SK-N-SH (cell line): ENCODE results near the gene FAM177B. TPM values are rescaled to one million over a fixed set of nuclear protein-coding genes. Genes with fewer than 3 reads are reported as not detected.

Experiments used
- CTCF ChIA-PET: fragments of 300-600, 350-600 bp; formaldehyde crosslinking; extraction: SDS; loops from one replicate; lab custom pipeline; 2021; lab: Yijun Ruan, JAX
- POLR2A ChIA-PET: fragments of 350-600 bp; sonication (Branson Sonifier 250); formaldehyde crosslinking; extraction: SDS; loops from one replicate; lab custom pipeline; 2020; ENCODE audit warnings: antibody characterized with exemption, inconsistent platforms; lab: Yijun Ruan, JAX
- DNase-seq: peaks from one replicate; pipeline ENCODE4 v3.0.0; 2012
- H2AFZ ChIP-seq: fragments of 200-600 bp; sonication (generic); 2 replicates; pipeline ENCODE4 v1.8.1; 2016; ENCODE audit warnings: antibody characterized with exemption, mild to moderate bottlenecking, low read depth
- H3F3A ChIP-seq: fragments of 200-600 bp; sonication (generic); replicated peaks from 2 replicates; pipeline ENCODE3; 2016; ENCODE audit warnings: antibody characterized with exemption, mild to moderate bottlenecking; ENCODE audit not compliant: insufficient read depth
- H3K27ac ChIP-seq, 2 experiments: fragments of 200-500 bp in 1 of 2; fragments of 200-600 bp in 1 of 2; sonication (Bioruptor generic) in 1 of 2; sonication (generic), shearing (Covaris generic) in 1 of 2; 2 replicates each; pipeline versions ENCODE4 v1.5.1 to v1.6.1; 2014 to 2016; ENCODE audit warnings: low read depth in 2 of 2, inconsistent platforms in 1 of 2, low read length in 1 of 2, mild to moderate bottlenecking in 1 of 2, mixed read lengths in 1 of 2
- H3K27me3 ChIP-seq: fragments of 200-600 bp; sonication (generic), shearing (Covaris generic); 2 replicates; pipeline ENCODE4 v1.6.1; 2016; ENCODE audit warnings: mixed run types; ENCODE audit not compliant: insufficient read depth
- H3K36me3 ChIP-seq, 2 experiments: fragments of 200-500 bp in 1 of 2; fragments of 200-600 bp in 1 of 2; sonication (Bioruptor generic) in 1 of 2; sonication (generic) in 1 of 2; replicated peaks in 1 of 2; 2 replicates each; pipeline versions ENCODE3 to v1.5.1; 2014 to 2016; ENCODE audit warnings: low read length in 1 of 2, mild to moderate bottlenecking in 1 of 2; ENCODE audit not compliant: insufficient read depth in 2 of 2, control insufficient read depth in 1 of 2
- H3K4me1 ChIP-seq, 2 experiments: fragments of 200-500 bp in 1 of 2; fragments of 200-600 bp in 1 of 2; sonication (Bioruptor generic) in 1 of 2; sonication (generic), shearing (Covaris generic) in 1 of 2; 2 replicates each; pipeline versions ENCODE4 v1.5.1 to v1.6.1; 2014 to 2016; ENCODE audit warnings: low read depth in 1 of 2, low read length in 1 of 2, mixed run types in 1 of 2; ENCODE audit not compliant: insufficient read depth in 2 of 2, control insufficient read depth in 1 of 2
- H3K4me2 ChIP-seq: fragments of 200-600 bp; sonication (generic), shearing (Covaris generic); 2 replicates; pipeline ENCODE4 v1.6.1; 2017; ENCODE audit warnings: mixed run types
- H3K4me3 ChIP-seq, 2 experiments: fragments of 200-500 bp in 1 of 2; fragments of 200-600 bp in 1 of 2; sonication (Bioruptor generic) in 1 of 2; sonication (generic), shearing (Covaris generic) in 1 of 2; 2 replicates each; pipeline versions ENCODE4 v1.5.1 to v1.8.1; 2014 to 2016; ENCODE audit warnings: low read depth in 2 of 2, inconsistent platforms in 1 of 2, low read length in 1 of 2, mild to moderate bottlenecking in 1 of 2, mixed read lengths in 1 of 2, moderate library complexity in 1 of 2
- H3K79me2 ChIP-seq: fragments of 200-600 bp; sonication (generic); 2 replicates; pipeline ENCODE4 v1.8.1; 2017; ENCODE audit warnings: mild to moderate bottlenecking; ENCODE audit not compliant: insufficient read depth
- H3K9ac ChIP-seq: fragments of 200-600 bp; sonication (generic); 2 replicates; pipeline ENCODE4 v1.6.1; 2017; ENCODE audit warnings: mixed run types
- H3K9me2 ChIP-seq: fragments of 200-600 bp; sonication (generic); 2 replicates; pipeline ENCODE4 v1.6.1; 2017; ENCODE audit warnings: mixed run types
- H3K9me3 ChIP-seq: fragments of 200-600 bp; sonication (generic); 2 replicates; pipeline ENCODE4 v1.6.1; 2017; ENCODE audit warnings: mixed run types, mild to moderate bottlenecking, moderate library complexity
- H4K20me1 ChIP-seq: fragments of 200-600 bp; sonication (generic); 2 replicates; pipeline ENCODE4 v1.6.1; 2017; ENCODE audit warnings: mild to moderate bottlenecking, mixed run types; ENCODE audit not compliant: insufficient read depth
- ELF1 ChIP-seq: IDR thresholded peaks from 2 replicates; pipeline ENCODE4 v1.4.0; 2012
- EP300 ChIP-seq, 2 experiments: IDR thresholded peaks; 2 replicates each; pipeline versions ENCODE4 v1.4.0 to v1.6.1; 2012; ENCODE audit warnings: borderline replicate concordance in 1 of 2, low read depth in 1 of 2, low read length in 1 of 2
- FOSL2 ChIP-seq: IDR thresholded peaks from 2 replicates; pipeline ENCODE4 v1.4.0; 2012; ENCODE audit warnings: low read depth, mild to moderate bottlenecking, moderate library complexity, borderline replicate concordance
- FOXJ3 ChIP-seq: sonication (generic); formaldehyde crosslinking; IDR thresholded peaks from 2 replicates; pipeline ENCODE4 v1.5.1; 2020; ENCODE audit warnings: mild to moderate bottlenecking, missing genetic modification reagents
- JUND ChIP-seq: IDR thresholded peaks from 2 replicates; pipeline ENCODE4 v1.4.0; 2012
- MXI1 ChIP-seq: IDR thresholded peaks from 2 replicates; pipeline ENCODE4 v1.6.1; 2012; ENCODE audit warnings: mild to moderate bottlenecking, low read depth, low read length, improper control_type of control experiment
- NFIC ChIP-seq: IDR thresholded peaks from 2 replicates; pipeline ENCODE4 v1.4.0; 2012; ENCODE audit warnings: borderline replicate concordance
- NRF1 ChIP-seq: IDR thresholded peaks from 2 replicates; pipeline ENCODE4 v1.6.1; 2012; ENCODE audit warnings: low read depth, mild to moderate bottlenecking, low read length
- POLR2AphosphoS5 ChIP-seq: IDR thresholded peaks from 2 replicates; pipeline ENCODE4 v1.6.1; 2012; ENCODE audit warnings: low read depth, low read length
- RCOR1 ChIP-seq: fragments of 150-350 bp; IDR thresholded peaks from 2 replicates; pipeline ENCODE4 v1.6.1; 2017; ENCODE audit warnings: antibody characterized with exemption, low read length
- RFX5 ChIP-seq: IDR thresholded peaks from 2 replicates; pipeline ENCODE4 v1.6.1; 2012; ENCODE audit warnings: mild to moderate bottlenecking, improper control_type of control experiment, low read length
- RXRA ChIP-seq: IDR thresholded peaks from 2 replicates; pipeline ENCODE4 v1.4.0; 2012; ENCODE audit warnings: low read depth, mild to moderate bottlenecking, borderline replicate concordance
- TAF1 ChIP-seq: IDR thresholded peaks from 2 replicates; pipeline ENCODE4 v1.6.1; 2012; ENCODE audit warnings: low read depth, mild to moderate bottlenecking, low read length, moderate library complexity, borderline replicate concordance
- TEAD4 ChIP-seq: IDR thresholded peaks from 2 replicates; pipeline ENCODE4 v1.4.0; 2012; ENCODE audit warnings: mild to moderate bottlenecking, borderline replicate concordance; ENCODE audit not compliant: insufficient read depth
- YY1 ChIP-seq: IDR thresholded peaks from 2 replicates; pipeline ENCODE4 v1.4.0; 2012; ENCODE audit warnings: low read depth, mild to moderate bottlenecking
- WGBS: methylation state at CpG from one replicate; pipeline ENCODE4 v1.1.6; 2017; ENCODE audit warnings: low lambda C conversion rate; 5-methylcytosine and 5-hydroxymethylcytosine counted together
- polyA plus RNA-seq, 3 experiments: library from polyadenylated mRNA; depleted of rRNA; stranded (reverse); fragments of >200 nt; gene quantifications; 2 replicates each; pipeline ENCODE4 v1.2.3, GENCODE V29; 2012
- TF ChIP-seq, protein P1 (sequence below): IDR thresholded peaks from 2 replicates; pipeline ENCODE4 v1.6.1; 2012; ENCODE audit warnings: mild to moderate bottlenecking, low read depth, low read length, moderate library complexity
- TF ChIP-seq, protein P2 (sequence below): fragments of 150-350 bp; IDR thresholded peaks from 2 replicates; pipeline ENCODE4 v1.6.1; 2017; ENCODE audit warnings: antibody characterized with exemption, low read length, low read depth, borderline replicate concordance
- TF ChIP-seq, protein P3 (sequence below): IDR thresholded peaks from 2 replicates; pipeline ENCODE4 v1.4.0; 2012; ENCODE audit warnings: low read depth
- TF ChIP-seq, protein P4 (sequence below): IDR thresholded peaks from 2 replicates; pipeline ENCODE4; 2012

FAM177B gene
- polyA plus RNA-seq, 1 of the 3 experiments (the other 2 are of a cell fraction) = not detected

DNA sequence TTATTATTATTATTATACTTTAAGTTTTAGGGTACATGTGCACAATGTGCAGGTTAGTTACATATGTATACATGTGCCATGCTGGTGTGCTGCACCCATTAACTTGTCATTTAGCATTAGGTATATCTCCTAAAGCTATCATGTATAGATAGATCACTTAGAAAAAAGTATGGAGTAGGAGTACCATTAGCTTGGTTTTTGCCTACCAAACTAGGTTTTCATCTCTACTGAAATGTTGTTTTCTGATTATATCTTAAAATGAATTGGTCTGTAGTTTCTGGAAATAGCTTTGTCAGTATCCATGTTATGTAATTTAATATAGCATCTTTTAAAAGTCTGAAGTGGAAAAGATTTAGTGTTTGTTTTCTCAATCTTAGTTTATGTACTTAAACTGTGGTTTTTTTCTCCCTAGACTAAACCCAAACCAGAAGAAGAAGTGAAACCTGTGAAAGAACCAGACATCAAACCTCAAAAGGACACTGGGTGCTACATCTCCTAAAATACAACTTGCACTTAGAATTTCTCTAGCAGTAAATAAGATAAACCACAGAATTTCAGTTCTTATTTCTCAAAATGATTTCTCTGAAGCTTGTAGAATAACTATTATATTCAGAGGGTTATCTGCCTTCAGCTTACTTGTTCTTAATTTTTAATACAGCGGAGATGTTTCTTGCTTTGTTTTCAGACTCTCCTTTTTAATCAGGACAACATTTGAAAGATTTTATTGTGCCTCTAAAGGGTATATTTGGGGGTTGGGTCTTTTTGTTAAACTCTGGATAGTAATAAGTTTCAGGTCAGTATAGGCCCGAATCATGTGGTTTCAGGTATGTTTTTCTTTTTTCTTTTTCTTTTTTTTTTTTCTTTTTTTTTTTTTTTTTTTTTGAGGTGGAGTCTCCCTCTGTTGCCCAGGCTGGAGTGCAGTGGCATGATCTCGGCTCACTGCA is 4.5 kb upstream of the FAM177B start (continued):
- TF ChIP-seq, protein P1, sequence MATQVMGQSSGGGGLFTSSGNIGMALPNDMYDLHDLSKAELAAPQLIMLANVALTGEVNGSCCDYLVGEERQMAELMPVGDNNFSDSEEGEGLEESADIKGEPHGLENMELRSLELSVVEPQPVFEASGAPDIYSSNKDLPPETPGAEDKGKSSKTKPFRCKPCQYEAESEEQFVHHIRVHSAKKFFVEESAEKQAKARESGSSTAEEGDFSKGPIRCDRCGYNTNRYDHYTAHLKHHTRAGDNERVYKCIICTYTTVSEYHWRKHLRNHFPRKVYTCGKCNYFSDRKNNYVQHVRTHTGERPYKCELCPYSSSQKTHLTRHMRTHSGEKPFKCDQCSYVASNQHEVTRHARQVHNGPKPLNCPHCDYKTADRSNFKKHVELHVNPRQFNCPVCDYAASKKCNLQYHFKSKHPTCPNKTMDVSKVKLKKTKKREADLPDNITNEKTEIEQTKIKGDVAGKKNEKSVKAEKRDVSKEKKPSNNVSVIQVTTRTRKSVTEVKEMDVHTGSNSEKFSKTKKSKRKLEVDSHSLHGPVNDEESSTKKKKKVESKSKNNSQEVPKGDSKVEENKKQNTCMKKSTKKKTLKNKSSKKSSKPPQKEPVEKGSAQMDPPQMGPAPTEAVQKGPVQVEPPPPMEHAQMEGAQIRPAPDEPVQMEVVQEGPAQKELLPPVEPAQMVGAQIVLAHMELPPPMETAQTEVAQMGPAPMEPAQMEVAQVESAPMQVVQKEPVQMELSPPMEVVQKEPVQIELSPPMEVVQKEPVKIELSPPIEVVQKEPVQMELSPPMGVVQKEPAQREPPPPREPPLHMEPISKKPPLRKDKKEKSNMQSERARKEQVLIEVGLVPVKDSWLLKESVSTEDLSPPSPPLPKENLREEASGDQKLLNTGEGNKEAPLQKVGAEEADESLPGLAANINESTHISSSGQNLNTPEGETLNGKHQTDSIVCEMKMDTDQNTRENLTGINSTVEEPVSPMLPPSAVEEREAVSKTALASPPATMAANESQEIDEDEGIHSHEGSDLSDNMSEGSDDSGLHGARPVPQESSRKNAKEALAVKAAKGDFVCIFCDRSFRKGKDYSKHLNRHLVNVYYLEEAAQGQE = no peak

DNA sequence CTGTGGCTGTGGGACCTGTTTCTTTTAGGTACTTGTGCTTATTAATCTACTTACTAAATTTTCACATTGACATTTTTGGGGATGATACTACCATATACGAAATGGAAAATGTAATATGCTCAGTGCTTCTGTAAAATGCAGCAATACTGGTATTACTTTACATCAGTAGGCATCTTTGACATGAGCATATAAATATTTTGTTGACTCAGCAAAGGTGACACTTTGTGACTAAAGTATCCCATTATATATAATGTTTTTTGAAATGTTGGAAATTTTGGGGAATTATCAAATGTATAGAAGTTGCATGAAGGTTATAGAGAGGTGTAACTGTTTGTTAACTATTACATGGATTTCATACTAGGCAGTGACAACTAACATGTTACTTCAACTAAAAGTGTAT is 2.3 kb upstream of the FAM177B start:
- no peaks in the 10 kb centered on the region for H4K20me1 ChIP-seq
- no peaks in the 10 kb centered on the region for H3K79me2 ChIP-seq
- no peaks in the 10 kb centered on the region for H3K9me3 ChIP-seq
- no peak overlapping the region for H3K4me2 ChIP-seq
- WGBS = 91% methylated on average over 1 of the region's 1 CpG
- no peak overlapping the region for H3K27ac ChIP-seq
- H3K36me3 ChIP-seq = peaks cover 48 to 67% of the 10 kb centered on the region in 2 experiments
- no peak overlapping the region for H2AFZ ChIP-seq
- H3K4me1 ChIP-seq = no peaks in the 10 kb centered on the region
- no peak for DNase-seq
- no peak overlapping the region for H3K4me3 ChIP-seq
- no peak overlapping the region for H3K9ac ChIP-seq
- H3K9me2 ChIP-seq = no peaks in the 10 kb centered on the region
- TF ChIP-seq RFX5 = no peak
- TF ChIP-seq, protein P2, sequence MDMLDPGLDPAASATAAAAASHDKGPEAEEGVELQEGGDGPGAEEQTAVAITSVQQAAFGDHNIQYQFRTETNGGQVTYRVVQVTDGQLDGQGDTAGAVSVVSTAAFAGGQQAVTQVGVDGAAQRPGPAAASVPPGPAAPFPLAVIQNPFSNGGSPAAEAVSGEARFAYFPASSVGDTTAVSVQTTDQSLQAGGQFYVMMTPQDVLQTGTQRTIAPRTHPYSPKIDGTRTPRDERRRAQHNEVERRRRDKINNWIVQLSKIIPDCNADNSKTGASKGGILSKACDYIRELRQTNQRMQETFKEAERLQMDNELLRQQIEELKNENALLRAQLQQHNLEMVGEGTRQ = no peak
- TF ChIP-seq JUND = no peak
- TF ChIP-seq POLR2AphosphoS5 = no peak
- no peak for TF ChIP-seq FOXJ3 (CRISPR knock-in tag)
- no peak for TF ChIP-seq RXRA
- no peak for TF ChIP-seq RCOR1
- TF ChIP-seq NFIC = no peak
- TF ChIP-seq TAF1 = no peak
- no peak for TF ChIP-seq ELF1
- TF ChIP-seq NRF1 = no peak
- no peak for TF ChIP-seq MXI1
- TF ChIP-seq, protein P3, sequence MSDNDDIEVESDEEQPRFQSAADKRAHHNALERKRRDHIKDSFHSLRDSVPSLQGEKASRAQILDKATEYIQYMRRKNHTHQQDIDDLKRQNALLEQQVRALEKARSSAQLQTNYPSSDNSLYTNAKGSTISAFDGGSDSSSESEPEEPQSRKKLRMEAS = no peak
- TF ChIP-seq YY1 = no peak
- TF ChIP-seq TEAD4 = no peak
- TF ChIP-seq, protein P4, sequence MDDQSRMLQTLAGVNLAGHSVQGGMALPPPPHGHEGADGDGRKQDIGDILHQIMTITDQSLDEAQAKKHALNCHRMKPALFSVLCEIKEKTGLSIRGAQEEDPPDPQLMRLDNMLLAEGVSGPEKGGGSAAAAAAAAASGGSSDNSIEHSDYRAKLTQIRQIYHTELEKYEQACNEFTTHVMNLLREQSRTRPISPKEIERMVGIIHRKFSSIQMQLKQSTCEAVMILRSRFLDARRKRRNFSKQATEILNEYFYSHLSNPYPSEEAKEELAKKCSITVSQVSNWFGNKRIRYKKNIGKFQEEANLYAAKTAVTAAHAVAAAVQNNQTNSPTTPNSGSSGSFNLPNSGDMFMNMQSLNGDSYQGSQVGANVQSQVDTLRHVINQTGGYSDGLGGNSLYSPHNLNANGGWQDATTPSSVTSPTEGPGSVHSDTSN = no peak
- TF ChIP-seq EP300 (IDR thresholded peaks at IDR 0.05; ENCODE audit: borderline replicate concordance in 1 of 2, low read depth in 1 of 2, low read length in 1 of 2) = no peak
- TF ChIP-seq FOSL2 = no peak
- H3K27me3 ChIP-seq = no peaks in the 10 kb centered on the region
- H3F3A ChIP-seq = no peaks in the 10 kb centered on the region
- POLR2A ChIA-PET = no interaction called here
- CTCF ChIA-PET = interaction anchor here (1.5 kb wide), 1 partner anchor 355 kb away, joined by 4 read pairs; no protein-coding TSS in a partner anchor
